Measurements from ENCODE around the gene ZC3H18.
A peak's percentile ranks its signal among the peaks of the same experiment; 100 is the strongest.

GRCh38 chr16:88672776-88673175 is 102.6 kb downstream of the ZC3H18 start:
- TF ChIP-seq POLR2AphosphoS5 (IDR thresholded peaks at IDR 0.05; ENCODE audit: low read depth) (no peak), EZH2 (IDR thresholded peaks at IDR 0.05; ENCODE audit: low read depth, unreplicated experiment) (no peak), JUNB (IDR thresholded peaks at IDR 0.05; ENCODE audit: unreplicated experiment) (no peak), STAT1 (IDR thresholded peaks at IDR 0.05; ENCODE audit: unreplicated experiment) (no peak), REST (IDR thresholded peaks at IDR 0.05; ENCODE audit: unreplicated experiment) (no peak)
- TF ChIP-seq, protein P1, sequence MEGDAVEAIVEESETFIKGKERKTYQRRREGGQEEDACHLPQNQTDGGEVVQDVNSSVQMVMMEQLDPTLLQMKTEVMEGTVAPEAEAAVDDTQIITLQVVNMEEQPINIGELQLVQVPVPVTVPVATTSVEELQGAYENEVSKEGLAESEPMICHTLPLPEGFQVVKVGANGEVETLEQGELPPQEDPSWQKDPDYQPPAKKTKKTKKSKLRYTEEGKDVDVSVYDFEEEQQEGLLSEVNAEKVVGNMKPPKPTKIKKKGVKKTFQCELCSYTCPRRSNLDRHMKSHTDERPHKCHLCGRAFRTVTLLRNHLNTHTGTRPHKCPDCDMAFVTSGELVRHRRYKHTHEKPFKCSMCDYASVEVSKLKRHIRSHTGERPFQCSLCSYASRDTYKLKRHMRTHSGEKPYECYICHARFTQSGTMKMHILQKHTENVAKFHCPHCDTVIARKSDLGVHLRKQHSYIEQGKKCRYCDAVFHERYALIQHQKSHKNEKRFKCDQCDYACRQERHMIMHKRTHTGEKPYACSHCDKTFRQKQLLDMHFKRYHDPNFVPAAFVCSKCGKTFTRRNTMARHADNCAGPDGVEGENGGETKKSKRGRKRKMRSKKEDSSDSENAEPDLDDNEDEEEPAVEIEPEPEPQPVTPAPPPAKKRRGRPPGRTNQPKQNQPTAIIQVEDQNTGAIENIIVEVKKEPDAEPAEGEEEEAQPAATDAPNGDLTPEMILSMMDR (conservative IDR thresholded peaks at IDR 0.05; ENCODE audit: low read depth in 2 of 2) = peak; percentile 56 to 75
